Astrocyte (in vitro differentiated cells and primary cell): ENCODE results near the gene AOC3. TPM values are rescaled to one million over a fixed set of nuclear protein-coding genes. Genes with fewer than 3 reads are reported as not detected.

ENCODE experiments used
- DNase-seq: peaks from one replicate; pipeline ENCODE4 v3.0.0-alpha.2; 2010; ENCODE audit warnings: low read depth
- FAIRE-seq: peaks from 2 replicates; lab custom pipeline; 2011; peaks lifted over from hg19 to GRCh38; lab: Jason Lieb, UNC
- H2AFZ ChIP-seq: 2 replicates; pipeline ENCODE4 v1.6.0; 2012; ENCODE audit warnings: low read depth, low read length, inconsistent platforms
- H3K27ac ChIP-seq: 2 replicates; pipeline ENCODE4 v1.5.1; 2011; ENCODE audit warnings: low read depth, low read length, inconsistent platforms
- H3K27me3 ChIP-seq: 2 replicates; pipeline ENCODE4 v1.6.0; 2011; ENCODE audit warnings: low read length, inconsistent platforms; ENCODE audit not compliant: insufficient read depth
- H3K36me3 ChIP-seq: 2 replicates; pipeline ENCODE4 v1.5.1; 2011; ENCODE audit warnings: low read length, inconsistent platforms; ENCODE audit not compliant: insufficient read depth
- H3K4me1 ChIP-seq: 2 replicates; pipeline ENCODE4 v1.5.1; 2011; ENCODE audit warnings: low read length, inconsistent platforms; ENCODE audit not compliant: insufficient read depth
- H3K4me2 ChIP-seq: 2 replicates; pipeline ENCODE4 v1.6.0; 2012; ENCODE audit warnings: low read length, inconsistent platforms
- H3K4me3 ChIP-seq: 2 replicates; pipeline ENCODE4 v1.5.1; 2011; ENCODE audit warnings: low read depth, mild to moderate bottlenecking, low read length, inconsistent platforms; ENCODE audit not compliant: insufficient read depth
- H3K79me2 ChIP-seq: 2 replicates; pipeline ENCODE4 v1.6.0; 2012; ENCODE audit warnings: mild to moderate bottlenecking, low read length, inconsistent platforms; ENCODE audit not compliant: insufficient read depth
- H3K9ac ChIP-seq: 2 replicates; pipeline ENCODE4 v1.6.0; 2012; ENCODE audit warnings: mild to moderate bottlenecking, low read length, inconsistent platforms
- H3K9me3 ChIP-seq: 2 replicates; pipeline ENCODE4 v1.5.1; 2012; ENCODE audit warnings: low read depth, mild to moderate bottlenecking, low read length, inconsistent platforms; ENCODE audit not compliant: insufficient read depth
- H4K20me1 ChIP-seq: 2 replicates; pipeline ENCODE4 v1.6.0; 2012; ENCODE audit warnings: low read length, inconsistent platforms; ENCODE audit not compliant: insufficient read depth
- H3K27ac Mint-ChIP-seq: one replicate; pipeline ENCODE4 v1.8.0; 2021; ENCODE audit warnings: mild to moderate bottlenecking, mixed read lengths; ENCODE audit not compliant: unreplicated experiment
- H3K27me3 Mint-ChIP-seq: one replicate; pipeline ENCODE4 v1.8.0; 2021; ENCODE audit warnings: low read depth, mixed read lengths; ENCODE audit not compliant: unreplicated experiment
- H3K36me3 Mint-ChIP-seq: one replicate; pipeline ENCODE4 v1.8.0; 2021; ENCODE audit warnings: low read depth, mixed read lengths; ENCODE audit not compliant: unreplicated experiment
- H3K4me1 Mint-ChIP-seq: one replicate; pipeline ENCODE4 v1.8.0; 2021; ENCODE audit warnings: low read depth, mixed read lengths; ENCODE audit not compliant: unreplicated experiment
- H3K4me3 Mint-ChIP-seq: one replicate; pipeline ENCODE4 v1.8.0; 2021; ENCODE audit warnings: mild to moderate bottlenecking, moderate library complexity, mixed read lengths; ENCODE audit not compliant: unreplicated experiment
- H3K9me3 Mint-ChIP-seq: one replicate; pipeline ENCODE4 v1.8.0; 2021; ENCODE audit warnings: mild to moderate bottlenecking, mixed read lengths; ENCODE audit not compliant: unreplicated experiment
- EZH2 ChIP-seq: IDR thresholded peaks from 2 replicates; pipeline ENCODE4 v1.6.1; 2012; ENCODE audit warnings: mild to moderate bottlenecking, low read length, inconsistent platforms; ENCODE audit not compliant: insufficient read depth
- total RNA-seq: library from RNA; stranded (reverse); gene quantifications from 2 replicates; pipeline ENCODE4 v1.2.1, GENCODE V29; 2021
- TF ChIP-seq, protein P1 (sequence below): IDR thresholded peaks from 2 replicates; pipeline ENCODE4 v1.5.1; 2011; ENCODE audit warnings: low read depth, mild to moderate bottlenecking, inconsistent platforms, low read length, moderate library complexity; ENCODE audit not compliant: insufficient read depth

The AOC3 gene
- total RNA-seq, 1 donor from 2014 or later: 1.1 TPM

DNA sequence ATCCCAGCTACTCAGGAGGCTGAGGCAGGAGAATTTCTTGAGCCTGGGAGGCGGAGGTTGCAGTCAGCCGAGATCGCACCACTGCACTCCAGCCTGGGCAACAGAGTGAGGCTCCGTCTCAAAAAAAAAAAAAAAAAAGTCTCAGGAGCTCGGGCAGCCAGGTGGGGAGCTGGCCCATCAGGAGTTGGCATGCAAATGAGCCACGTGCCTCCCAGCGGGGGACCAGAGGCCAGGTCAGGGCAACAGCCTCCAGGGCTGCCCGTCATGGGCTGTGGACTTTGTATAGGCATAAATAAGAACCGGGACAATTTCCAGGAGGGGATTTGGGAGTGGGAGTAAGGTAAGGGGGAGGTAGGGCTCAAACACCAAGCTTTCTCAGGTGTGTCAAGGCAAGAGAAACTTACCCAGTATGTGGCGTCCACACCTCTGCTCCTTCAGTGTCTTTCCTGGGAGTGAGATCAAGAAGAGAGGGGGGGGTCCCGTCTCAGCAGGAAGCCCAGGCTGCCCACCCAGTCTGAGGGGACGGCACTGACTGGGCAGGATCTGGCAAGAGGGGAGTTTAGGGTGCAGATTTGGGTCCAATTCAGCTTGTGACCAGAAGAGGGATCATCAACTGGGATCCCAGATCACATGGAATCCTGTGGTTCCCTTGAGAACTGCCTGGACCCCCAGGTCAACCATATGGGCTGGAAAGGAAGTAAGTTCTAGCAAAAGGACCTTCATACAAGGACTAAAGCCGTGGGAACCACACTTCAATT is 27.3 kb downstream of the AOC3 start:
- H3K27ac Mint-ChIP-seq: no peak overlapping the region
- H3K4me3 Mint-ChIP-seq: no peak overlapping the region

DNA sequence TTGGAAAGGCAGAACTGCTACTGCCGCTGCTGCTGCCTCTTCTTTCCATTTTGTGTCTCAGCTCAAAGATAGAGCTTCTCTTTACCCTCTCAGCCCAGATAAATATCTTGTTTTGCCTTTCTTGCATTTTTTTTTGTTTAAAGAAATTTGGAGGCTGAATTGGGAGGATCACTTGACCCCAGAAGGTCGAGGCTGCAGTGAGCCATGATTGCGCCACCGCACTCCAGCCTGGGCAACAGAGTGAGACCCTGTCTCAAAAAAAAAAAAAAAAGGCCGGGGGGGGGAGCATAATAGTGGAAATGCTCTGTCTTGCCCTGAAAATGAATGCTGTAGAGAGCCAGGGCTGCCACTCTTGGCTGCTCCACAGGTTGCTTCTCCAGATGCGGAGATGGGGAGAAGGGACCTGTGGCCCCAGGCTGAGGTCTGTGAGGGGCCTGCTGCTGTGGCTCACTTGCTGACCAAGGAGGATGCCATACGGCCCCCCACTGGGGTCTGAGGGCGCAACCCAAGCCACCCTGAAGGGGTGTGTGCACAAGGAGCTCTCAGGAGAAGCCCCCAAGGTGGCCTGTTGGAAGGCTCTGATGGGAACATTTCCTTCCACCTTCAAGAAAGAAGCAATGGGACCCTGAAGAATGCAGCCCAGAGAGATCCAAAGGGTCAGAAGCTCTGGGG is 28.1 kb downstream of the AOC3 start:
- Histone ChIP-seq H3K36me3 (no peaks in the 10 kb centered on the region), H3K27me3 (peaks cover 18% of the 10 kb centered on the region), H3K9me3 (no peaks in the 10 kb centered on the region), H3K4me3 (no peak overlapping the region), H3K27ac (no peak overlapping the region), H3K4me2 (no peak overlapping the region), H2AFZ (no peak overlapping the region), H4K20me1 (no peaks in the 10 kb centered on the region), H3K4me1 (no peaks in the 10 kb centered on the region), H3K9ac (no peak overlapping the region), H3K79me2 (no peaks in the 10 kb centered on the region)
- FAIRE-seq (no peak), DNase-seq (no peak)
- H3K27ac Mint-ChIP-seq: no peak overlapping the region
- peaks cover 19% of the 10 kb centered on the region for H3K27me3 Mint-ChIP-seq
- TF ChIP-seq, protein P1, sequence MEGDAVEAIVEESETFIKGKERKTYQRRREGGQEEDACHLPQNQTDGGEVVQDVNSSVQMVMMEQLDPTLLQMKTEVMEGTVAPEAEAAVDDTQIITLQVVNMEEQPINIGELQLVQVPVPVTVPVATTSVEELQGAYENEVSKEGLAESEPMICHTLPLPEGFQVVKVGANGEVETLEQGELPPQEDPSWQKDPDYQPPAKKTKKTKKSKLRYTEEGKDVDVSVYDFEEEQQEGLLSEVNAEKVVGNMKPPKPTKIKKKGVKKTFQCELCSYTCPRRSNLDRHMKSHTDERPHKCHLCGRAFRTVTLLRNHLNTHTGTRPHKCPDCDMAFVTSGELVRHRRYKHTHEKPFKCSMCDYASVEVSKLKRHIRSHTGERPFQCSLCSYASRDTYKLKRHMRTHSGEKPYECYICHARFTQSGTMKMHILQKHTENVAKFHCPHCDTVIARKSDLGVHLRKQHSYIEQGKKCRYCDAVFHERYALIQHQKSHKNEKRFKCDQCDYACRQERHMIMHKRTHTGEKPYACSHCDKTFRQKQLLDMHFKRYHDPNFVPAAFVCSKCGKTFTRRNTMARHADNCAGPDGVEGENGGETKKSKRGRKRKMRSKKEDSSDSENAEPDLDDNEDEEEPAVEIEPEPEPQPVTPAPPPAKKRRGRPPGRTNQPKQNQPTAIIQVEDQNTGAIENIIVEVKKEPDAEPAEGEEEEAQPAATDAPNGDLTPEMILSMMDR: no peak
- TF ChIP-seq EZH2: no peak
- H3K4me3 Mint-ChIP-seq: no peak overlapping the region
- H3K4me1 Mint-ChIP-seq: peaks cover 9% of the 10 kb centered on the region
- H3K9me3 Mint-ChIP-seq: no peaks in the 10 kb centered on the region
- peaks cover 2% of the 10 kb centered on the region for H3K36me3 Mint-ChIP-seq

More for the DNA sequence above, 27.3 kb downstream of the AOC3 start:
- Histone ChIP-seq H3K4me1 (no peaks in the 10 kb centered on the region), H3K27ac (no peak overlapping the region), H3K4me3 (no peak overlapping the region), H3K9ac (no peak overlapping the region), H4K20me1 (no peaks in the 10 kb centered on the region), H3K36me3 (no peaks in the 10 kb centered on the region), H3K79me2 (no peaks in the 10 kb centered on the region), H3K27me3 (peaks cover 18% of the 10 kb centered on the region), H3K4me2 (no peak overlapping the region), H3K9me3 (no peaks in the 10 kb centered on the region), H2AFZ (no peak overlapping the region)
- no peak for FAIRE-seq
- DNase-seq: no peak
- peaks cover 20% of the 10 kb centered on the region for H3K27me3 Mint-ChIP-seq
- TF ChIP-seq, protein P1: no peak
- TF ChIP-seq EZH2: no peak
- no peaks in the 10 kb centered on the region for H3K9me3 Mint-ChIP-seq
- H3K4me1 Mint-ChIP-seq: peaks cover 7% of the 10 kb centered on the region
- peaks cover 2% of the 10 kb centered on the region for H3K36me3 Mint-ChIP-seq

DNA sequence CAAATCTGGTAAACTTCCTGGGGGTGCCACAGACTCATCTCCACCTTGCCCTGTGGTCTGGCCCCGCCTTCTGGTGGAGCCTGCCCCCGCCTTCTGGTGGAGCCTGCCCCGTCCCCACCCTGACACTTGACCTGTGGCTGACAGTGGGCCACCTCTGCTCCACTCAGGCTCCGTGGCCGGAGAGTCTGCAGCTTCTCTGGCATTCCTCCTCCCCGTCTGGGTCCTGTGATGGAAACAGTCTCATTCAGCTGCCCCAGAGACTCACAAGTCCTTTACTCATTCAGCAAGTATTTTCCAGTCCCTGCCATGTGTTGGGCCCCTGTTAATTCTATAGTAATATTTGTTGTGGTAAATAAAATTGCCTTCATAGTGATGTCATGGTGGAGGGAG is 28.6 kb downstream of the AOC3 start:
- Histone ChIP-seq H2AFZ (no peak overlapping the region), H3K27me3 (peaks cover 18% of the 10 kb centered on the region), H3K9me3 (no peaks in the 10 kb centered on the region), H3K36me3 (no peaks in the 10 kb centered on the region), H3K4me1 (no peaks in the 10 kb centered on the region), H3K79me2 (no peaks in the 10 kb centered on the region), H3K9ac (no peak overlapping the region), H3K4me2 (no peak overlapping the region), H3K27ac (no peak overlapping the region), H3K4me3 (no peak overlapping the region), H4K20me1 (no peaks in the 10 kb centered on the region)
- Mint-ChIP-seq H3K36me3 (peaks cover 2% of the 10 kb centered on the region), H3K4me3 (no peak overlapping the region), H3K4me1 (peaks cover 11% of the 10 kb centered on the region), H3K9me3 (no peaks in the 10 kb centered on the region), H3K27ac (peak overlapping the region; percentile 69), H3K27me3 (peaks cover 19% of the 10 kb centered on the region)
- FAIRE-seq: no peak
- no peak for TF ChIP-seq EZH2
- TF ChIP-seq, protein P1: no peak
- peak; percentile 35 for DNase-seq
